ENCODE results near the gene PFAS. TPM values are rescaled to one million over a fixed set of nuclear protein-coding genes. Genes with fewer than 3 reads are reported as not detected.
A peak's percentile ranks its signal among the peaks of the same experiment; 100 is the strongest.

PFAS gene, protein sequence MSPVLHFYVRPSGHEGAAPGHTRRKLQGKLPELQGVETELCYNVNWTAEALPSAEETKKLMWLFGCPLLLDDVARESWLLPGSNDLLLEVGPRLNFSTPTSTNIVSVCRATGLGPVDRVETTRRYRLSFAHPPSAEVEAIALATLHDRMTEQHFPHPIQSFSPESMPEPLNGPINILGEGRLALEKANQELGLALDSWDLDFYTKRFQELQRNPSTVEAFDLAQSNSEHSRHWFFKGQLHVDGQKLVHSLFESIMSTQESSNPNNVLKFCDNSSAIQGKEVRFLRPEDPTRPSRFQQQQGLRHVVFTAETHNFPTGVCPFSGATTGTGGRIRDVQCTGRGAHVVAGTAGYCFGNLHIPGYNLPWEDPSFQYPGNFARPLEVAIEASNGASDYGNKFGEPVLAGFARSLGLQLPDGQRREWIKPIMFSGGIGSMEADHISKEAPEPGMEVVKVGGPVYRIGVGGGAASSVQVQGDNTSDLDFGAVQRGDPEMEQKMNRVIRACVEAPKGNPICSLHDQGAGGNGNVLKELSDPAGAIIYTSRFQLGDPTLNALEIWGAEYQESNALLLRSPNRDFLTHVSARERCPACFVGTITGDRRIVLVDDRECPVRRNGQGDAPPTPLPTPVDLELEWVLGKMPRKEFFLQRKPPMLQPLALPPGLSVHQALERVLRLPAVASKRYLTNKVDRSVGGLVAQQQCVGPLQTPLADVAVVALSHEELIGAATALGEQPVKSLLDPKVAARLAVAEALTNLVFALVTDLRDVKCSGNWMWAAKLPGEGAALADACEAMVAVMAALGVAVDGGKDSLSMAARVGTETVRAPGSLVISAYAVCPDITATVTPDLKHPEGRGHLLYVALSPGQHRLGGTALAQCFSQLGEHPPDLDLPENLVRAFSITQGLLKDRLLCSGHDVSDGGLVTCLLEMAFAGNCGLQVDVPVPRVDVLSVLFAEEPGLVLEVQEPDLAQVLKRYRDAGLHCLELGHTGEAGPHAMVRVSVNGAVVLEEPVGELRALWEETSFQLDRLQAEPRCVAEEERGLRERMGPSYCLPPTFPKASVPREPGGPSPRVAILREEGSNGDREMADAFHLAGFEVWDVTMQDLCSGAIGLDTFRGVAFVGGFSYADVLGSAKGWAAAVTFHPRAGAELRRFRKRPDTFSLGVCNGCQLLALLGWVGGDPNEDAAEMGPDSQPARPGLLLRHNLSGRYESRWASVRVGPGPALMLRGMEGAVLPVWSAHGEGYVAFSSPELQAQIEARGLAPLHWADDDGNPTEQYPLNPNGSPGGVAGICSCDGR (N-terminal part only)
- total RNA-seq: 10 to 100 TPM; 23.0 to 29.1 TPM
- polyA plus RNA-seq: 10 to 100 TPM in 1 of 2 donors, 1 to 10 TPM in 1; 8.9 to 14.8 TPM

DNA sequence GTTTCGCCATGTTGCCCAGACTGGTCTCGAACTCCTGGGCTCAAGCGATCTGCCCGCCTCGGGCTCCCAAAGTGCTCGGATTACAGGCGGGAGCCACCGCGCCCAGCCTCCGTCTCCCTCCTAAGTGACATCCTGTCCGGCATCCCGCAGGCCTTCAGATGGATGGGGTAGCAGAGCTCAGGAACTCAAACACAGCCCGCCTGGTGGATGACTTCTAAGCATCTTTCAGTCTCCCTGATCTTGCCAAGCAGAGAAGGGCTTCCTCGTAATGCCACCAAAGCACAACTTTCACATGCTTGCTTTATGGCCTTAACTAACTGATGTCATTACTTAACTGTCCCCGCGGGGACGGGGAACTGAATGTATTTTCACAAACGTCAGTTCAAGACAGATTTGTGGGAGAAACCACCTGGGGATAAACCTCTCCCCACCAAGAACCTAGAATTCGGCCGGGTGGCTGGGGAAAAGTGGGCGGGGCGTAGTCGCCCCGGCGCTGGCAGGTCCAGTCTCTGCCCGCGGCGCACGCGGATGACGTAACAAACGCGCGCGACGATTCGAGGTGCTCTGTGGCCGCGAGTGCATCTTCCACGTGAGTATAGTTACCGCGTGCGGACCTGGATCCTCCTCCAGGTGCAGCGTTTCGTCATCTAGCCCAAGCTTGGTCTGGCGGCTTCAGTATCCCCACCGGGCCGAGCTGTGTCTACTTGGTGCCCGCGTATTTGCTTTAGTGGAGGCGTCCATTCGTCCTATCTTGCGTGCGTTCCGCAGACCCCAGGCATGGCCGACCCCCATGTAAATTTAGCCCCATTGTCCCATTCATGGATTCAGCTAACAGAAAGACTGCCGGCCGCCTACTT lies at the start of gene PFAS:
PFAS (plus strand) TSS at position 539 of the 857 bp plus-strand sequence. CDS start 4,649 bp downstream, outside the sequence.
- Histone ChIP-seq H3K27me3 (ENCODE audit: insufficient read depth, low read length) (no peaks in the 10 kb centered on the region), H3K4me3 (ENCODE audit: low read length in 2 of 2) (peak within 1 kb of the TSS; percentile 55 to 100), H3K9me3 (ENCODE audit: control insufficient read depth in 1 of 2, low read length in 2 of 2) (no peaks in the 10 kb centered on the region), H3K27ac (ENCODE audit: low read depth, low read length) (peak within 1 kb of the TSS; percentile 98), H3K4me1 (ENCODE audit: insufficient read depth, low read length) (peaks cover 38% of the 10 kb centered on the region), H3K36me3 (ENCODE audit: insufficient read depth, low read length) (peaks cover 7% of the 10 kb centered on the region)
- DNase-seq: peak; percentile 94 to 96 (median 94)
- peaks cover 14 to 33% of the 10 kb centered on the region in 2 donors for H3K36me3 Mint-ChIP-seq
- ChIA-PET CTCF (ENCODE audit: partially characterized antibody) (interaction anchor here (0.6 to 9.5 kb wide), 9 partner anchors 26 to 156 kb away, joined by 3 to 116 read pairs (median 7); partner anchors contain the start of genes ALOXE3, BORCS6 and SLC25A35), POLR2A (ENCODE audit: partially characterized antibody) (interaction anchor here (0.7 to 10.5 kb wide), 28 partner anchors 12 to 699 kb away, joined by 3 to 611 read pairs (median 18); partner anchors contain the start of genes AURKB, BORCS6, KRABD2 and RANGRF)
- intact Hi-C loops (cut with micrococcal nuclease): loop anchor here (1.0 to 5.0 kb wide), 5 partner anchors 39 to 407 kb away; partner anchors contain the start of genes NDEL1, RANGRF and SLC25A35
- peak within 1 kb of the TSS; percentile 96 to 100 (median 98) for H3K4me3 Mint-ChIP-seq
- H3K27me3 Mint-ChIP-seq: peaks cover 0 to 7% of the 10 kb centered on the region in 2 donors
- peak within 1 kb of the TSS; percentile 99 to 100 (median 100) for H3K27ac Mint-ChIP-seq
- H3K4me1 Mint-ChIP-seq: peaks cover 33 to 68% (median 42%) of the 10 kb centered on the region in 4 donors
- H3K9me3 Mint-ChIP-seq: peaks cover 0 to 11% (median 0%) of the 10 kb centered on the region in 8 donors

DNA sequence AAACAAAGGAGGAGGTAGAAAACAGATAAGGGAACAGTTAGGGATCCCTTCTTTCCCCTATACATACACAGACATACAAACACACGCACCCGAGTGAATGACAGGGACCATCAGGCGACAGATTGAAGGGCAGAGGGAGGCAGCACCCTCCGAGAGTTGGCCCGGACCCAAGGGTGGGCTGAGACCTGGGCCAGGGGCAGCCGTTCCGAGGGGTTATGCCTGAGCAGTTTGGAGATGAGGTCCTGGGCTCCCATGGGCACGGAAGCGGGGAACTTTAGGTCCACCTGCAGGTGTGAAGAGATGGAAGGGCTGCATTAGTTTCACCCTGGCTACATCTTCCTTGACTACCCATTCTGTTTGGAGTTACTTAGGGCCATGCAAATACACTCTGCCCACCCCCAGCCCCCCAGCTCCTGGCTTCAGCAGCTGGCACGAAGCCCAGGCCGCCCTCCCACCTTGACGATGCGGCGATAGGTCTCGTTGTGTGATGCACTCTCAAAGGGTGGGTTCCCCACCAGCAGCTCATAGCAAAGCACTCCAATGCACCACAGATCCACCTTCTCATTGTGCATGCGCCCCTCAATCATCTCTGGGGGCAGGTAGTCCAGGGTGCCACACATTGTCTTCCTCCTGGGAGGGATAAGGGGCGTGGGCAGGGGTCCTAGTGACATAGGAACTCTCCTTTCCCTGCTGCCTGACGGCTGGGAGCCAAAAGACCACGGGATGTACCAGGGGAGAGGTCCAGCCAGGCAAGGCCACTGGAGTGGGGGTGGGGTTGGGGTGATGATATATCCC lies 44.1 kb upstream of the PFAS start:
- H3K27me3 Mint-ChIP-seq: peaks cover 0 to 1% of the 10 kb centered on the region in 2 donors
- no peak for DNase-seq
- peaks cover 7 to 8% (median 7%) of the 10 kb centered on the region in 4 donors for H3K4me1 Mint-ChIP-seq
- Histone ChIP-seq H3K36me3 (ENCODE audit: insufficient read depth, low read length) (no peaks in the 10 kb centered on the region), H3K4me1 (ENCODE audit: insufficient read depth, low read length) (peaks cover 9% of the 10 kb centered on the region), H3K9me3 (ENCODE audit: control insufficient read depth in 1 of 2, low read length in 2 of 2) (no peaks in the 10 kb centered on the region), H3K27ac (ENCODE audit: low read depth, low read length) (no peak overlapping the region), H3K27me3 (ENCODE audit: insufficient read depth, low read length) (no peaks in the 10 kb centered on the region), H3K4me3 (ENCODE audit: low read length in 2 of 2) (no peak overlapping the region)
- no peaks in the 10 kb centered on the region for H3K9me3 Mint-ChIP-seq
- peak overlapping the region in 2 of 7 donors; percentile 9 to 43 for H3K27ac Mint-ChIP-seq
- no peak overlapping the region for H3K4me3 Mint-ChIP-seq
- intact Hi-C loops (cut with micrococcal nuclease): no loop called here
- H3K36me3 Mint-ChIP-seq: peaks cover 0 to 2% of the 10 kb centered on the region in 2 donors
- CTCF ChIA-PET (ENCODE audit: partially characterized antibody): interaction anchor here (0.6 to 1.5 kb wide), 4 partner anchors 12 to 96 kb away, joined by 3 to 4 read pairs (median 4); partner anchors contain the start of gene BORCS6
- POLR2A ChIA-PET (ENCODE audit: partially characterized antibody): interaction anchor here (0.9 to 1.4 kb wide), 2 partner anchors 16 to 42 kb away, joined by 3 to 4 read pairs; no protein-coding TSS in a partner anchor

DNA sequence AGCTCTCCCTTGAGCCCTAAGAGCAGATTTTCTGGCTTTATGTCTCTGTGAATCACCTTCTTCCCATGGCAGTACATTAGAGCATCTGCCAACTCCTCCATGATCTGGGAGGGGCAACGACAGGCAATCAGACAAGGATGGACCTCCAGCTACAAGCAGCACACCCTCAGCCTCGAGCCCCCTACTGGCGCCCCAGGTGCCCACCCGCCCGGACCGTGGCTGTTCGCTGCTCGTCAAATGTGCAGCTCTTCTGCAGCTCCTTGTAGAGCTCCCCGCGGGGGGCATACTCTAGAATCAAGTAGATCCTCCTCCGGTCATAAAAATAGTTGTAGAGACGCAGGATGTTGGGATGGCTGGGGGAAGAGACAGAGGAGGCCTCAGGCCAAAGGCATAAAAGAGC lies 42.6 kb upstream of the PFAS start:
- Histone ChIP-seq H3K4me3 (ENCODE audit: low read length in 2 of 2) (no peak overlapping the region), H3K36me3 (ENCODE audit: insufficient read depth, low read length) (no peaks in the 10 kb centered on the region), H3K27ac (ENCODE audit: low read depth, low read length) (no peak overlapping the region), H3K4me1 (ENCODE audit: insufficient read depth, low read length) (peaks cover 15% of the 10 kb centered on the region), H3K9me3 (ENCODE audit: control insufficient read depth in 1 of 2, low read length in 2 of 2) (no peaks in the 10 kb centered on the region), H3K27me3 (ENCODE audit: insufficient read depth, low read length) (no peaks in the 10 kb centered on the region)
- Mint-ChIP-seq H3K36me3 (no peaks in the 10 kb centered on the region), H3K9me3 (no peaks in the 10 kb centered on the region), H3K4me1 (peaks cover 13 to 20% (median 17%) of the 10 kb centered on the region in 4 donors), H3K27ac (peak overlapping the region in 1 of 7 donors; percentile 35), H3K4me3 (peak overlapping the region in 1 of 8 donors; percentile 54), H3K27me3 (no peaks in the 10 kb centered on the region)
- no peak for DNase-seq
- intact Hi-C loops (cut with micrococcal nuclease): no loop called here
- POLR2A ChIA-PET (ENCODE audit: partially characterized antibody): interaction anchor here (1.0 to 3.3 kb wide), 2 partner anchors 15 to 33 kb away, joined by 4 to 24 read pairs; no protein-coding TSS in a partner anchor
- CTCF ChIA-PET (ENCODE audit: partially characterized antibody): interaction anchor here (0.9 to 1.5 kb wide), 4 partner anchors 12 to 96 kb away, joined by 3 read pairs; no protein-coding TSS in a partner anchor

DNA sequence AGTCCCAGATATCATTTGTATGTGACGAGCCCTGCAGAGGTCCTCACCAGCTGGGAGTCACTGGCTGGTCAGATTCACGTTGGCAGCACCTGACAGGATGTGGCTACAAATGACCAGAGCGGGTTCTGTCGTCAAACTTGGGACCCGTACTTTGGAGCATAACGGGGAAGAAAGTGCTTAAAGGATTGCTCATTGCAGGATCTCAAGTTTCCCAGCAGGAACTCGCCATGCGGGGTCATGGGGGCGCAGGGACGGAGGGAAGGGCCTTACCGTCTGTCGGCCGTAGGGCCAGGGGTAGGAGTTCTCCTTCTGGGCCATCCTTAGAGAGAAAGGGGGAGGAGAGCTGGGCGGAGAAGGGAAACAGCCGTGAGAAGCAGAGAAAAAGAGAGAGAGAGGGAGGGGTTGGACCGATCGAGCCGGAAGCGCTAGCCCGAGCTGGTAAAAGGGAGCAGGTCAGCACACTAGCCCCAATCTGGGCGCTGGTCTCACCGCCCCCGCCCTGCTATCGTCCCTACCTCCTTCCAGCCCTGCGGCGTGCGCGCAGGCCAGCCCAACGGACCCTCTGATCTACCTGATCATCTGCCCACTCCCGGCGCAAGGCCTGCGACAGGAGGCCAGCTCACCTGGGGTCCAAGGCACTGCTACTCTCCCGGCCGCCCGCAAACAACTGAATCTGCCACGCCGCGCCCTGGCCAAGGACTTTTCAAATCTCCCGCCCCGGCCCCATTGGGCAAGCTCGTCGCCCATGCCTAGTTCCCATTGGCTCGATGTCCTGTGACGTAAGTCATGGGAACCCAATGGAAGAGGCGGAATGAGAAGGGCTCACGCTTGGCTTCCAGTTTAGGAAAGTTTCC lies 39.0 kb upstream of the PFAS start, which contains the start of gene AURKB:
AURKB (minus strand) TSS at position 669 of the 854 bp plus-strand sequence; CDS start at position 318, 351 bp downstream.
- ChIA-PET POLR2A (ENCODE audit: partially characterized antibody) (interaction anchor here (0.6 to 5.0 kb wide), 22 partner anchors 9 to 353 kb away, joined by 3 to 74 read pairs (median 6); partner anchors contain the start of genes ALOXE3, BORCS6, CTC1 and NAA38), CTCF (ENCODE audit: partially characterized antibody) (interaction anchor here (0.9 to 1.8 kb wide), 7 partner anchors 11 to 116 kb away, joined by 3 to 6 read pairs (median 4); partner anchors contain the start of genes ALOXE3 and SLC25A35)
- H3K4me1 ChIP-seq (ENCODE audit: insufficient read depth, low read length): peaks cover 15% of the 10 kb centered on the region
- Mint-ChIP-seq H3K4me3 (peak within 1 kb of the TSS; percentile 85 to 96 (median 92)), H3K4me1 (peaks cover 13 to 21% (median 17%) of the 10 kb centered on the region in 4 donors), H3K27me3 (no peaks in the 10 kb centered on the region), H3K27ac (peak within 1 kb of the TSS; percentile 82 to 95 (median 94)), H3K9me3 (peaks cover 0 to 2% (median 0%) of the 10 kb centered on the region in 8 donors), H3K36me3 (no peaks in the 10 kb centered on the region)
- DNase-seq: peak; percentile 90 to 98 (median 90)
- intact Hi-C loops (cut with micrococcal nuclease): loop anchor here (1.0 kb wide), 3 partner anchors 10 to 23 kb away; no protein-coding TSS in a partner anchor
- peak within 1 kb of the TSS; percentile 71 to 83 for H3K4me3 ChIP-seq (ENCODE audit: low read length in 2 of 2)
- H3K9me3 ChIP-seq (ENCODE audit: control insufficient read depth in 1 of 2, low read length in 2 of 2): no peaks in the 10 kb centered on the region
- peak within 1 kb of the TSS; percentile 69 for H3K27ac ChIP-seq (ENCODE audit: low read depth, low read length)
- no peaks in the 10 kb centered on the region for H3K27me3 ChIP-seq (ENCODE audit: insufficient read depth, low read length)
- H3K36me3 ChIP-seq (ENCODE audit: insufficient read depth, low read length): no peaks in the 10 kb centered on the region

Data from CD4-positive, alpha-beta memory T cell (primary cell).